Testis (tissue), 2 donors: ENCODE data around the gene MAD2L2.

ENCODE experiments used
- CTCF ChIP-seq, 3 experiments: fragments of 450-650 bp in 2 of 3; fragments of 200-600 bp in 1 of 3; sonication (generic) in 1 of 3; IDR thresholded peaks; one replicate each; pipeline ENCODE4 v1.5.1; 2016 to 2019; ENCODE audit warnings: antibody characterized with exemption in 3 of 3, mild to moderate bottlenecking in 2 of 3, moderate library complexity in 1 of 3
- POLR2A ChIP-seq: fragments of 450-650 bp; IDR thresholded peaks from one replicate; pipeline ENCODE4 v1.6.1; 2017; ENCODE audit warnings: antibody characterized with exemption, mild to moderate bottlenecking, moderate library complexity

- TF ChIP-seq CTCF (IDR thresholded peaks at IDR 0.05) (no peak), POLR2A (no peak)
Measured at GRCh38 chr1:11729155-11729497, 48.2 kb upstream of the MAD2L2 start.
